ENCODE results near the gene TSBP1. TPM values are rescaled to one million over a fixed set of nuclear protein-coding genes. Genes with fewer than 3 reads are reported as not detected.

The TSBP1 gene
- polyA plus RNA-seq, 1 experiment: not detected

DNA sequence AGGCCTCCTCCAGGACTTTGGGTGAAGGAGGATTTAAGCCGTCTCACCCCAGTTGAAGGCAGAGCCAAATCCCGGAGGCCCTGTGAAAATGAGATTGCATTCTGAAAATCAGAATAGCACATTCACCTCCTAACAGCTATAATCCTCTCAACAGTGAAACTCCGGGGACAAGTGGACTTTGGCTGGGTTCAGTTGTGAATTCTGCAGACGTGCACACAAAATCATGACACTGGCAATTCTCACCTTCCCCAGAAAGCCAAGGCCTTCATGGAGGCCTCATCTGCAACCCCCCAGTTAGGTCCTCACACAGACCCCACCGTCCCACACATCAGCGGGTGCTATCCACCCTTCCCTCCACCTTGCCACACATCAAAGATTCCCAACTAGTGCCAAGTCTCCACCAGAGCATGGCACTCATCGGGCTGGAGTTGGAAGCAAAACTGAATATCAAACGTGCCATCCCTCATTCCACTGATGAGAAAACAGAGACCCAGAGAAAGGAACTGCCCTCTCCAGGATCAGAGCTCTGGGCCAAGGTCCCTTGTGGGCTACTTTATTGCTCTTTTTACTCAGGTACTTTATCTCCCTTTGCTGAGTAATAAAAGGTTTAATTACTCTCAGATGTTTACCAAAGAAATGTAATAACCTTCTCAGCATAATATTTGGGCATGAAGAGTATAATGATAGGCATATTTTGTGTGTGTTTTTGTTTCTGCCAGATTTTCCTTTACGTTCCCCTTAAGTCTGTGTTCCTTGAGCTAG, 40.0 kb upstream of the TSBP1 start:
- TF ChIP-seq, protein P1, sequence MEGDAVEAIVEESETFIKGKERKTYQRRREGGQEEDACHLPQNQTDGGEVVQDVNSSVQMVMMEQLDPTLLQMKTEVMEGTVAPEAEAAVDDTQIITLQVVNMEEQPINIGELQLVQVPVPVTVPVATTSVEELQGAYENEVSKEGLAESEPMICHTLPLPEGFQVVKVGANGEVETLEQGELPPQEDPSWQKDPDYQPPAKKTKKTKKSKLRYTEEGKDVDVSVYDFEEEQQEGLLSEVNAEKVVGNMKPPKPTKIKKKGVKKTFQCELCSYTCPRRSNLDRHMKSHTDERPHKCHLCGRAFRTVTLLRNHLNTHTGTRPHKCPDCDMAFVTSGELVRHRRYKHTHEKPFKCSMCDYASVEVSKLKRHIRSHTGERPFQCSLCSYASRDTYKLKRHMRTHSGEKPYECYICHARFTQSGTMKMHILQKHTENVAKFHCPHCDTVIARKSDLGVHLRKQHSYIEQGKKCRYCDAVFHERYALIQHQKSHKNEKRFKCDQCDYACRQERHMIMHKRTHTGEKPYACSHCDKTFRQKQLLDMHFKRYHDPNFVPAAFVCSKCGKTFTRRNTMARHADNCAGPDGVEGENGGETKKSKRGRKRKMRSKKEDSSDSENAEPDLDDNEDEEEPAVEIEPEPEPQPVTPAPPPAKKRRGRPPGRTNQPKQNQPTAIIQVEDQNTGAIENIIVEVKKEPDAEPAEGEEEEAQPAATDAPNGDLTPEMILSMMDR (IDR thresholded peaks at IDR 0.05; ENCODE audit: low read depth, low read length): no peak
- no peak overlapping the region for H3K4me3 ChIP-seq (ENCODE audit: low read depth, low read length)
- no peaks in the 10 kb centered on the region for H3K9me3 ChIP-seq (ENCODE audit: control insufficient read depth, insufficient read depth, low read length)
- H3K27me3 ChIP-seq (ENCODE audit: control insufficient read depth, insufficient read depth, low read length): peaks cover 11% of the 10 kb centered on the region
- no peak for DNase-seq (ENCODE audit: low read depth, low spot score)
- H3K27ac ChIP-seq (ENCODE audit: low read depth, low read length): no peak overlapping the region
- ChIA-PET CTCF (interaction anchor here (0.6 to 6.7 kb wide), 7 partner anchors 10 to 456 kb away, joined by 3 to 96 read pairs (median 16); no protein-coding TSS in a partner anchor), POLR2A (no interaction called here)

DNA sequence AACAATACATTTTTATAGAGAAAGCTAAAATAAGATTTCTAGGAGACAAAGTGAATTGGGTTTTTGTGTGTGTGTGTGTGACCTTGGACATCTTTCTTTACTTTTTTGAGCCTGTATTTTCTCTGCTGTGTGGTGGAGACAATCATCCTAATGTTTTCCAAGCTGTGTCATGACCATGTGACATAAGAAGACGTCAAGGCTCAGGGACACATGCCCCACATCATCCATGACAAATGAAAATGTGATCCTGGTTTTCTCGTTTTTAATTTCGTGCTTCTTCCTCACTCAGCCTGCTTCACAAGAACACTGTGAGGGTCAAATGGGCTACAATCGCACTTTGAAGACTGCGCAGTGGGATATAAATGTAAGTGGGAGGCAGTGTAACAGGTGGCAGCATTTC, 39.2 kb upstream of the TSBP1 start:
- Histone ChIP-seq H3K27me3 (ENCODE audit: control insufficient read depth, insufficient read depth, low read length) (peaks cover 12% of the 10 kb centered on the region), H3K9me3 (ENCODE audit: control insufficient read depth, insufficient read depth, low read length) (no peaks in the 10 kb centered on the region), H3K27ac (ENCODE audit: low read depth, low read length) (no peak overlapping the region), H3K4me3 (ENCODE audit: low read depth, low read length) (no peak overlapping the region)
- POLR2A ChIA-PET: no interaction called here
- CTCF ChIA-PET: interaction anchor here (0.7 to 4.7 kb wide), 4 partner anchors 14 to 457 kb away, joined by 4 to 31 read pairs (median 6); no protein-coding TSS in a partner anchor
- no peak for DNase-seq (ENCODE audit: low read depth, low spot score)
- TF ChIP-seq, protein P1 (IDR thresholded peaks at IDR 0.05; ENCODE audit: low read depth, low read length): no peak

DNA sequence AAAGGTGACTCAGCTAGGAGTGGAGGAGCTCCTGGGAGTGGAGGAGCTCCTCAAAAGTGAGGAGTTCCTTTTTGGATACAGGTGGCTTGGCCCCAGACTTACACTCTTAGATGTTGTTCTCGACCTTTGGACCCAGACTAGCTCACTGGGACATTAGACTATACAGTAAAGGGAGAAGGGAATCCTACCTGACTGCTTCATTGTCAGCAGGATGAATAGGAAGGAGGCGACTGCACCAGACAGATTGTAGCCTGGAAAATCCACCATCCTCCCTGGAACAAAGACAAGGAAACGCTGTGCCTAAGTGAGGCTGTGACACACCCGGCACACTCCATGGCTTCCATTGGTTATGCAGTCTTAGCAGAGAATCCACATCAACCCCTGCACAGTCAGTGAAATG, 35.2 kb upstream of the TSBP1 start, which contains the start of gene BTNL2:
TSS of gene BTNL2 (minus strand) at position 325 of the 400 bp plus-strand sequence. CDS start at position 267, 58 bp downstream.
- H3K27me3 ChIP-seq (ENCODE audit: control insufficient read depth, insufficient read depth, low read length): peaks cover 10% of the 10 kb centered on the region

GRCh38 chr6:32406197-32406596, 34.5 kb upstream of the TSBP1 start:
- CTCF ChIA-PET: interaction anchor here (0.6 to 8.7 kb wide), 2 partner anchors 8 to 318 kb away, joined by 3 to 71 read pairs; no protein-coding TSS in a partner anchor
- no peak for DNase-seq (ENCODE audit: low read depth, low spot score)
- Histone ChIP-seq H3K4me3 (ENCODE audit: low read depth, low read length) (no peak overlapping the region), H3K9me3 (ENCODE audit: control insufficient read depth, insufficient read depth, low read length) (no peaks in the 10 kb centered on the region), H3K27me3 (ENCODE audit: control insufficient read depth, insufficient read depth, low read length) (peaks cover 10% of the 10 kb centered on the region), H3K27ac (ENCODE audit: low read depth, low read length) (no peak overlapping the region)
- POLR2A ChIA-PET: no interaction called here
- TF ChIP-seq, protein P1 (IDR thresholded peaks at IDR 0.05; ENCODE audit: low read depth, low read length): no peak

More for the DNA sequence above, 35.2 kb upstream of the TSBP1 start, which contains the start of gene BTNL2:
- Histone ChIP-seq H3K9me3 (ENCODE audit: control insufficient read depth, insufficient read depth, low read length) (no peaks in the 10 kb centered on the region), H3K27ac (ENCODE audit: low read depth, low read length) (no peak within 1 kb of the TSS), H3K4me3 (ENCODE audit: low read depth, low read length) (no peak within 1 kb of the TSS)
- ChIA-PET POLR2A (no interaction called here), CTCF (interaction anchor here (8.7 kb wide), 1 partner anchor 8 kb away, joined by 71 read pairs; no protein-coding TSS in a partner anchor)
- TF ChIP-seq, protein P1 (IDR thresholded peaks at IDR 0.05; ENCODE audit: low read depth, low read length): no peak
- DNase-seq (ENCODE audit: low read depth, low spot score): no peak

DNA sequence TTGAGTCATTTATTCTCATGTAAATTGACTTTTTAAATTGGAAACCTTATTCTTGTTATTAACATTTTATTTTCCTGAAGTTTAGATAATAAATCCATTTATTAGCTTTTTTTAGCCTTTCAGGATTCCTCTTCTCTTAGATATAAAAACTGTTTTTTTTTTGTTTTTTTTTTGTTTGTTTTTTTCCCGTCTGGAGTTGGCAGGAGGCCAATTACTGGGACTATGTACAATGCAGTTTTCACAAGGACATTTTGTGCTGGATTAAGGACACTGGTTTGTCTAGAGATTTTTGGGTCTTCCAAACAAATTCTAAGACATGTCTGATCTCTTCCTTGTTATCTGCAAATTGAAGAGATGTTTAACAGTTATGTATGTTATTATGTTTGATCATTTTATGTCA, 34.0 kb upstream of the TSBP1 start:
- Histone ChIP-seq H3K4me3 (ENCODE audit: low read depth, low read length) (no peak overlapping the region), H3K9me3 (ENCODE audit: control insufficient read depth, insufficient read depth, low read length) (no peaks in the 10 kb centered on the region), H3K27ac (ENCODE audit: low read depth, low read length) (no peak overlapping the region), H3K27me3 (ENCODE audit: control insufficient read depth, insufficient read depth, low read length) (peaks cover 10% of the 10 kb centered on the region)
- ChIA-PET CTCF (interaction anchor here (0.6 to 8.7 kb wide), 3 partner anchors 9 to 466 kb away, joined by 3 to 71 read pairs (median 3); no protein-coding TSS in a partner anchor), POLR2A (no interaction called here)
- TF ChIP-seq, protein P1 (IDR thresholded peaks at IDR 0.05; ENCODE audit: low read depth, low read length): no peak
- DNase-seq (ENCODE audit: low read depth, low spot score): no peak

All from AG04450 (cell line).